ENCODE measurements around the gene ZNF423.

Gene ZNF423

GRCh38 chr16:49848530-49848929 is 7.4 kb downstream of the ZNF423 start:
- no peak for DNase-seq

- DNase-seq: no peak
Observed at GRCh38 chr16:49846800-49847199, 9.1 kb downstream of the ZNF423 start.

- no peak for DNase-seq
Observed at GRCh38 chr16:49844359-49844758, 11.6 kb downstream of the ZNF423 start.

DNA sequence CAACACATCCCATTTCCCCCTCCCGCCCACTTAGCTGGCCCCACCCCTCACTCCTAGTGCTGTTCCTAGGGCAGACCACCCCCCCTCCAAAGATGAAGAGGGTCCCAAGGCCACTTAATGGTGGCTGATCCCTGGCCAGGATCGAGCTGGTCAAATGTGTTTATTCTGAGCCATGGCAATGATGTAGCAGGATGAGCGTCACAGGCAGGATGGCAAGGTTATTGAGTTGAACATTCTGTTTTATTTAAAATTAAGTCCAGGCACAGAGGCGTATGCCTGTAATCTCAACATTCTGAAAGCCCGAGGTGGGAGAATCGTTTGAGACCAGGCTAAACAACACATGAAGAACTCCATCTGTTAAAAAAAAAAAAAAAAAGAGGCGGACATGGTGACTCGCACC is 12.2 kb downstream of the ZNF423 start:
- DNase-seq: no peak

- no peak for DNase-seq
Observed at GRCh38 chr16:49842972-49843371, 12.9 kb downstream of the ZNF423 start.

DNA sequence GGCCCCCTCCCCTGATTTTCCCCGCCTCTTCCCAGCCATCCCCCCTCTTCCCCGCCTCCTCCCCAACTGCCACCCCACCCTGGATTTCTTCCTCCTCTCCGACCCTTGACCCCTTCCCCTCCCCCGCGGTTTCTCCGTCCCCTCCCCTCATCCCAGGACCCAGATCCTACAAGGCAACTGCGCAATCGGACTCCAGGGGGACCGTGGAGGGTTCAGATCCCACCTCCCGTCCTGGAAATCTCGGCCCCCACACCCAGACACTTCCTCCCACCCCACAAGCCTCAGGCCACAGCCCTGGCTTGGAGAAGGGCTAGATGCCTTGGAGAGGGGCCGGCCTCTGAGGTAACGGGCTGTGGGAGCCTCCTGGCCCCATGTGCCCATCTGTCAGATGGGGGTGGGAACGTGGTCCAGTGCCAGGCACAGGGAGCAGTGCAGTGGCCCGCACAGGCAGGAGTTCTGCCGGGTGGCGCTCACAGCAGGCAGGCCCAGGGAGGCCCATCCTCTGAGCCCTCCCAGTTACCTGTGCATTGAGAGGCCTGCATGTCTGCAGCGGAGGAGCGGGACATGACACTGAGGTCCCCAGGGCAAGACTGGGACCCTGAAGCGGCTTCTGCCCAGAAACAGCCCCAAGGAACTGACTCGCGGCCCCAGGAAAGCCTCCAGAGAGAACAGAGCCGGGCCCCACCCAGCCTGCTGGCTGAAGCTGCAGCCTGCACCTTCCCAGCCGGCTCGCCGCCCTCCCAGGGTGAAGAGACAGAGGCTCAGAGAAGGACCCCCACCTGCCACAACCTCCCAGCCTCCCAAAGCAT is 16.7 kb downstream of the ZNF423 start:
- DNase-seq: no peak

- DNase-seq: no peak
Observed at GRCh38 chr16:49838441-49839016, 17.4 kb downstream of the ZNF423 start.

GRCh38 chr16:49837688-49838410 is 18.1 kb downstream of the ZNF423 start:
- no peak for DNase-seq

DNA sequence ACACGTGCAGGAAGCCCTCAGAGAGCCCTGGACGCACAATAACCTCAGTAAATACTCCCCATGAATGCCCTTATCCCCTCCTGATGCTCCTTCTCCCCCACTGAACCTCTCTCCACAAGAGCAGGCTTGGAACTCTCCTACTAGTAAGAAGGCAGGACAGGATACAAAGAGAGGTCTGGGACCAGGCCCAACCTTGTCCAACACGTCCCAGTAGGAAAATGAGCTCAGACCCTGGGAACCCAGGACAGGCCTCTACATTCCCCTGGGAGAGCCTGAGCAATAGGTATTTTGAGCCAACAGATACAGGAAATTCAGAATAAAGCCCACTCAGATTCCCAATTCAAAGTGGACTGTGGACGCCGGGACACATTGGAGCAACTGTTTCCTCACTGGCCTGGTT is 19.2 kb downstream of the ZNF423 start:
- DNase-seq: no peak

GRCh38 chr16:49836218-49836617 is 19.7 kb downstream of the ZNF423 start:
- no peak for DNase-seq

- DNase-seq: no peak
Observed at GRCh38 chr16:49835161-49835777, 20.6 kb downstream of the ZNF423 start.

- no peak for DNase-seq
Observed at GRCh38 chr16:49834531-49835151, 21.3 kb downstream of the ZNF423 start.

DNA sequence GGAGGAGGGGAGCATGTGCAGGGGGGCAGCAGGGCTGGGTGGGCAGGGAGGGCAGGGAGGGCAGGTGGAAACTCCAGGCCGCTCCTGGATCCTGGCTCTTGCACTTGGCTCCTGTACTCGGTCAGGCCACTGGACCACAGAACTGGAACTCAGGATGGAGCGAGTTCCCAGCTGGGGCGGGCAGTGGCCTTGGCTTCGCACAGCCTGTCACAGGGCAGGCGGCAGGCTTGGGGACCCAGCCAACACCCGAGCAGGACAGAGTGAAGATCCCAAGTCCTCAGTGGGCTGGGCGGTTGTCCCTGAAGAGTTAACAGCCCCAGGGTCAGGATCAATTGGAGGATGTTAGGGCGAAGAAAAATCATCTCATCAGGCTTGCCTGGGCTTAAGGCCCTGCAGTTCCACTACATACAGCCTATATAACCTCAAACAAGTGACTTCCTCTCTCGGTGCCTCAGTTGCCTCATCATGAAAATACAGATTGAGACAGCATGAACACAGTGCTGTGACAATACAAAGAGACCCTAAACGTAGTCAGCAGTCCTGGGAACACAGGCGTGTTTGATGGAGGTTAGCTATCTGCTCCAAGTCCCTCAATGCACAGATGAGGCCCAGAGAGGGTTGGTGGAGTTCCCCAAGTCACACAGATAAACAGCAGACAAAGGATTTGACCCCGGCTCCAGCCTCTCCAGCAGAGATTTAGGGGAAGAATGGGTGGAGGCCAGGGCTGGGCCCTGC is 21.9 kb downstream of the ZNF423 start:
- no peak for DNase-seq

DNA sequence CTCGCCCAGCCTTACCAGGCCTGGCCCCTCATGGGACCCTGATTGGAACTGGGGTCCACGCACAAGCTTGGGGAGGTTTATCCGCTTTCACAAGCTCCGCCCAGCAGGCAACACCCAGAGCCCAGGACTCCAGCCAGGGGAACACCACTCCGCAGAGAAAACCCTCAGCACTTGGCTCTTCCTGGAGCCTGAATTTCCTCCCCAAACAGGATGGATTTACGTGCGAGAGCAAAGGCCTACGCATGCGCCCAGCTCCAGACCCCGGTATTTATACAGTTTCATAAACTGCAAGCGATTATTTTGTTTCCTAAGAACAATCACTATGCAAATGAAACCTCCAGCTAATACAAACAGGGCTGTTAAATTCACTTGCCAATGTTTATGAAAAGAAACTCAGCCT is 22.8 kb downstream of the ZNF423 start:
- DNase-seq: no peak

GRCh38 chr16:49832177-49832576 is 23.7 kb downstream of the ZNF423 start:
- DNase-seq: no peak

DNA sequence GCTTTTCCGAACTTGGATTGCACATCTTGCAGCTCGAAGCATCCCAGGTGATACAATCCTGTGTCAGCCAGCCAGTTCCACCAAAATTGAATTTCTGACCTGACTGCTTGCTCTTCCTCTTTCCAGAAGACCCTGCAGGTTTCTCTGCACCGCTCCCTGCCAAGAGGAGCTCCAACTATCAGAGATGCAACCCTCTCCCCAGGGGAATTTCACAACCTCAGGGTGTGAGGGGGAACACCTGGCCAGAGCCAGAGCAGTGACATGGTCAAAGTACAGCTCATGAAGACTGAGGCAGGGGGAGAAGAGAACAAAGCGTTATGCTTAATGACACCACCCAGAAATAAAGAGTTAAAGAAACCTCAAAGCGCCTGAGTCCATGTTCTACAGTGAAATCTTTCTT is 25.0 kb downstream of the ZNF423 start:
- no peak for DNase-seq

- DNase-seq: no peak
Observed at GRCh38 chr16:49828533-49829267, 27.2 kb downstream of the ZNF423 start.

DNA sequence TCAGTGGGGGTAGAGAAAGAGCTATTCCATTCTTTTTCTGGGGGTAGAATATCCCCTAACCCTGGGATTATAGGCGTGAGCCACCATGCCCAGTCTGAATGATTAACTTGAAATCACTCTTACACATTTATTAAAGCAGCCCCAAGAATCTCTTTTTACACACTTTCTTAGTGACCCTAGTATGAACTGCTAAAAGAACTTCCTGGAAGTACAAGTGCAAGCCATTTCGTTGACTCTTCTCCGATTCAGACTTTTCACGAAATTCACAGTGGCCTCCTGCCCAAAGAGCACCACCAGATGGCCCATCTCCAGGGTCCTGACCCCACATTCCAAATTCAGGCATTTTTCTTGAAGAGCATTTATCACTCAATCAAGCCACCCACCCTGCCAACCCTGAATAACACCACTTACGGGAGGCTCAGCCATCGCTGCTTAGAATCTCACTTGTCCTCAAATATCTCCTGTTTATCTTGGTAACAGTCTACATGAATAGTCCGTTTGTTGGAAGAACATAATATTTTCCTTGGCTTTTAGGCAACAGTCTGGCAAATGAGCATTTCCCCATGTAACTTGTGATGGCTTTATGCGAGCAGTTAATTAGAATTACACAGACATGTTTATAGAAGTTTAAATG is 28.0 kb downstream of the ZNF423 start:
- DNase-seq: no peak

- DNase-seq: no peak
Observed at GRCh38 chr16:49826515-49826914, 29.4 kb downstream of the ZNF423 start.

DNA sequence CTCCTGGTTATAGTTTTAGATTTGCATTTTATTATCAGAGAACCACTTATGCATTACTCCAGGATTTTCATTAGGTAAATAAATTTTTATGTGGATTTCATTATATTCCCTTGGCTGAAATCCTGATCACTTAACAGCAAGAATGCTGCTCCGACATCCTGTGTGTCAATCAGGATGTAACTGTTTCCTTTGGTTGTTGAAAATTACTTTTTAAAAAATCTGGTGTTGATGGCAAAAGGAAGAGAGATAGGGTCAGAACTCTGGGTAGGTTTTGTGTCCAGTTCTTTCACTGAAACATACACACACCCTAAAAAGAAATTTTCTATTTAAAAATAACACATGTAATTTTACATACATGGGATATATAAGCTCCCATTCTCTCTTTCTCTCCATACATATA is 30.9 kb downstream of the ZNF423 start:
- DNase-seq: no peak

- DNase-seq: no peak
Observed at GRCh38 chr16:49824593-49824992, 31.3 kb downstream of the ZNF423 start.

All from activated T-cell treated with anti-CD3 and anti-CD28 coated beads for 4 hours (primary cell).